ENCODE measurements around the gene USP32.

GRCh38 chr17:60439501-60439900, 47.6 kb upstream of the USP32 start:
- TF ChIP-seq POLR2A (IDR thresholded peaks at IDR 0.05) = no peak
- no peak for TF ChIP-seq CTCF (IDR thresholded peaks at IDR 0.05)
